ENCODE data around the gene TBCK. TPM values are rescaled to one million over a fixed set of nuclear protein-coding genes. Genes with fewer than 3 reads are reported as not detected.

The TBCK gene
- total and polyA plus RNA-seq, 2 of the 8 experiments (the other 6 are each of a cell fraction or from before 2014, with no cell fraction given): 10.2 to 18.7 TPM

DNA sequence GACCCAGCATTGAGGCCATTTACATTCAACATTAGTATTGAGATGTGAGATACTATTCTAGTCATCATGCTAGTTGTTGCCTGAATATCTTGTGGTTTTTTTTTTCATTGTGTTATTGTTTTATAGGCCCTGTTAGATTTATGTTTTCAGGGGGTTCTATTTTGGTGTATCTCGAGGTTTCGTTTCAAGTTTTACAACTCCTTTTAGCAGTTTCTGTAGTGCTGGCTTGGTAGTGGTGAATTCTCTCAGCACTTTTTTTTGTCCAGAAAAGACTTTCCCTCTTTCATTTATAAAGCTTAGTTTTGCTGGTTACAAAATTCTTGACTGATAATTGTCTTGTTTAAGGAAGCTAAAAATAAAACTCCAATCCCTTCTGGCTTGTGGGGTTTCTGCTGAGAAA is 305.2 kb downstream of the TBCK start:
- no peak overlapping the region for H2AFZ ChIP-seq (ENCODE audit: low read length)
- H2BK20ac ChIP-seq (ENCODE audit: low read length): no peak overlapping the region
- H3K9ac ChIP-seq (replicated peaks in 1 of 4; ENCODE audit: extremely low read depth in 1 of 4, low read depth in 3 of 4, low read length in 3 of 4): no peak overlapping the region
- DNase-seq (ENCODE audit: low read depth in 1 of 2, low spot score in 2 of 2) (no peak), FAIRE-seq (no peak)
- H3K36me3 ChIP-seq (ENCODE audit: control insufficient read depth in 2 of 4, insufficient read depth in 4 of 4, low read length in 3 of 4): no peaks in the 10 kb centered on the region
- 91% methylated on average over 2 of the region's 2 CpGs; no CpG with 5 or more reads in 1 of the 2 experiments for WGBS, 2 experiments (ENCODE audit: extremely low coverage in 1 of 2, insufficient coverage in 1 of 2, insufficient read length in 1 of 2, insufficient replicate concordance in 2 of 2, low coverage in 1 of 2, low lambda C conversion rate in 2 of 2, missing lambda C conversion rate in 1 of 2)
- no peak overlapping the region for H3K27ac ChIP-seq (ENCODE audit: low read depth, low read length)
- H3K27me3 ChIP-seq (replicated peaks in 1 of 4; ENCODE audit: control insufficient read depth in 3 of 4, extremely low read depth in 1 of 4, insufficient read depth in 3 of 4, low read length in 3 of 4): no peaks in the 10 kb centered on the region
- no peak overlapping the region for H2BK120ac ChIP-seq (replicated peaks; ENCODE audit: low read depth, low read length)
- no peak overlapping the region for H2BK12ac ChIP-seq (ENCODE audit: low read depth, low read length)
- no peak overlapping the region for H2BK5ac ChIP-seq (ENCODE audit: low read depth, low read length)
- no peak overlapping the region for H4K91ac ChIP-seq (replicated peaks; ENCODE audit: insufficient read length, low read length)
- no peak overlapping the region for H3K56ac ChIP-seq (replicated peaks; ENCODE audit: insufficient read length, low read depth, low read length)
- H4K5ac ChIP-seq (ENCODE audit: insufficient read length, low read depth, low read length): no peak overlapping the region
- TF ChIP-seq KDM5A (IDR thresholded peaks at IDR 0.05; ENCODE audit: low read length) (no peak), TBP (IDR thresholded peaks at IDR 0.05; ENCODE audit: low read depth, low read length) (no peak), CTBP2 (IDR thresholded peaks at IDR 0.05; ENCODE audit: borderline replicate concordance, insufficient read depth, insufficient read length, low read length) (no peak), ASH2L (IDR thresholded peaks at IDR 0.05; ENCODE audit: low read length) (no peak), SUZ12 (IDR thresholded peaks at IDR 0.05; ENCODE audit: low read length) (no peak)
- TF ChIP-seq, protein P1, sequence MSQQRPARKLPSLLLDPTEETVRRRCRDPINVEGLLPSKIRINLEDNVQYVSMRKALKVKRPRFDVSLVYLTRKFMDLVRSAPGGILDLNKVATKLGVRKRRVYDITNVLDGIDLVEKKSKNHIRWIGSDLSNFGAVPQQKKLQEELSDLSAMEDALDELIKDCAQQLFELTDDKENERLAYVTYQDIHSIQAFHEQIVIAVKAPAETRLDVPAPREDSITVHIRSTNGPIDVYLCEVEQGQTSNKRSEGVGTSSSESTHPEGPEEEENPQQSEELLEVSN (IDR thresholded peaks at IDR 0.05): no peak
- H3K79me1 ChIP-seq (ENCODE audit: low read depth, low read length): no peaks in the 10 kb centered on the region
- H3K18ac ChIP-seq (ENCODE audit: extremely low read depth, low read length): no peak overlapping the region
- H3K4me3 ChIP-seq (ENCODE audit: extremely low read depth in 1 of 4, insufficient read depth in 2 of 4, low read depth in 3 of 4, low read length in 4 of 4): no peak overlapping the region
- CTCF ChIA-PET (ENCODE audit: partially characterized antibody): interaction anchor here (2.3 kb wide), 1 partner anchor 19 kb away, joined by 6 read pairs; no protein-coding TSS in a partner anchor
- H3K23me2 ChIP-seq (ENCODE audit: low read depth, low read length): no peaks in the 10 kb centered on the region
- no peak overlapping the region for H3K23ac ChIP-seq (ENCODE audit: insufficient read length)
- no peak overlapping the region for H4K8ac ChIP-seq (ENCODE audit: extremely low read depth, insufficient read depth, low read length)
- no peak overlapping the region for H2AK5ac ChIP-seq (ENCODE audit: low read depth, low read length)
- no peak overlapping the region for H3K14ac ChIP-seq (ENCODE audit: insufficient read length)
- no peak overlapping the region for H2BK15ac ChIP-seq (ENCODE audit: low read length)
- H3K4me2 ChIP-seq (ENCODE audit: insufficient read depth in 1 of 2, low read depth in 2 of 2, low read length in 2 of 2): no peak overlapping the region
- no peaks in the 10 kb centered on the region for H3K4me1 ChIP-seq (replicated peaks in 1 of 4; ENCODE audit: control insufficient read depth in 3 of 4, insufficient read depth in 4 of 4, low read length in 3 of 4)
- no peak overlapping the region for H3K4ac ChIP-seq (replicated peaks; ENCODE audit: insufficient read length, low read depth, low read length)
- no peaks in the 10 kb centered on the region for H4K20me1 ChIP-seq (replicated peaks in 1 of 2; ENCODE audit: control insufficient read depth in 1 of 2, insufficient read depth in 2 of 2, low read length in 2 of 2)
- POLR2A ChIA-PET (ENCODE audit: partially characterized antibody): no interaction called here
- H3K9me3 ChIP-seq (ENCODE audit: insufficient read depth in 2 of 2, low read depth in 1 of 2, low read length in 1 of 2): no peaks in the 10 kb centered on the region
- H3K79me2 ChIP-seq (ENCODE audit: control insufficient read depth in 1 of 2, insufficient read depth in 2 of 2, low read length in 2 of 2): no peaks in the 10 kb centered on the region
